ENCODE results near the gene MYCBP2.
"Not testable (repeated sequence)": the region's sequence is repeated elsewhere in the genome, so short reads cannot be mapped to it uniquely, and the experiment has no call there.

The MYCBP2 gene

GRCh38 chr13:77038907-77039480 lies 287.9 kb downstream of the MYCBP2 start:
- no peak for DNase-seq (ENCODE audit: low read depth in 1 of 2, low spot score in 1 of 2)

- no peak for DNase-seq (ENCODE audit: low read depth in 1 of 2, low spot score in 1 of 2)
Observed at GRCh38 chr13:77036279-77036678, 290.6 kb downstream of the MYCBP2 start.

GRCh38 chr13:77034881-77035280 lies 292.0 kb downstream of the MYCBP2 start:
- DNase-seq (ENCODE audit: low read depth in 1 of 2, low spot score in 1 of 2), result no peak

GRCh38 chr13:77033717-77034302 lies 293.1 kb downstream of the MYCBP2 start:
- no peak for DNase-seq (ENCODE audit: low read depth in 1 of 2, low spot score in 1 of 2)

- no peak for DNase-seq (ENCODE audit: low read depth in 1 of 2, low spot score in 1 of 2)
Observed at GRCh38 chr13:77031656-77032243, 295.1 kb downstream of the MYCBP2 start.

GRCh38 chr13:77029436-77029835 lies 297.5 kb downstream of the MYCBP2 start:
- no peak for DNase-seq (ENCODE audit: low read depth in 1 of 2, low spot score in 1 of 2)

- no peak for DNase-seq (ENCODE audit: low read depth in 1 of 2, low spot score in 1 of 2)
Observed at GRCh38 chr13:77028202-77028601, 298.7 kb downstream of the MYCBP2 start.

GRCh38 chr13:77026861-77027621 lies 299.9 kb downstream of the MYCBP2 start, which contains the start of gene FBXL3:
Gene FBXL3, minus strand, starts transcription at chr13:77027159. Its CDS starts 5,299 bp downstream, at chr13:77021860.
- DNase-seq (ENCODE audit: low read depth in 1 of 2, low spot score in 1 of 2), result peak; percentile 69 to 74

- DNase-seq (ENCODE audit: low read depth in 1 of 2, low spot score in 1 of 2), result peak; percentile 41 to 58
Observed at GRCh38 chr13:77026255-77026860, 300.5 kb downstream of the MYCBP2 start.

GRCh38 chr13:77022341-77022740 lies 304.6 kb downstream of the MYCBP2 start:
- no peak for DNase-seq (ENCODE audit: low read depth in 1 of 2, low spot score in 1 of 2)

GRCh38 chr13:77019756-77020155 lies 307.1 kb downstream of the MYCBP2 start:
- DNase-seq (ENCODE audit: low read depth in 1 of 2, low spot score in 1 of 2), result no peak

GRCh38 chr13:77016888-77017623 lies 309.8 kb downstream of the MYCBP2 start:
- no peak for DNase-seq (ENCODE audit: low read depth in 1 of 2, low spot score in 1 of 2)

- DNase-seq (ENCODE audit: low read depth in 1 of 2, low spot score in 1 of 2), result no peak
Observed at GRCh38 chr13:77016251-77016812, 310.6 kb downstream of the MYCBP2 start.

GRCh38 chr13:77014906-77015685 lies 311.8 kb downstream of the MYCBP2 start:
- DNase-seq (ENCODE audit: low read depth in 1 of 2, low spot score in 1 of 2), result no peak

- DNase-seq (ENCODE audit: low read depth in 1 of 2, low spot score in 1 of 2), result no peak
Observed at GRCh38 chr13:77013853-77014542, 312.9 kb downstream of the MYCBP2 start.

- DNase-seq (ENCODE audit: low read depth in 1 of 2, low spot score in 1 of 2), result not testable (repeated sequence)
Observed at GRCh38 chr13:77009719-77010118, 317.2 kb downstream of the MYCBP2 start.

GRCh38 chr13:77009011-77009410 lies 317.9 kb downstream of the MYCBP2 start:
- no peak for DNase-seq (ENCODE audit: low read depth in 1 of 2, low spot score in 1 of 2)

GRCh38 chr13:77008337-77008736 lies 318.6 kb downstream of the MYCBP2 start:
- DNase-seq (ENCODE audit: low read depth in 1 of 2, low spot score in 1 of 2), result not testable (repeated sequence)

GRCh38 chr13:77002590-77003190 lies 324.2 kb downstream of the MYCBP2 start:
- DNase-seq (ENCODE audit: low read depth in 1 of 2, low spot score in 1 of 2), result no peak

Data from activated CD4-positive, alpha-beta T cell treated with anti-CD3 and anti-CD28 coated beads, Interleukin-2, amount 50 U/mL, for 24 hours (primary cell).